DND-41 (cell line): ENCODE measurements around the gene IQGAP2.

Source experiments
- ATAC-seq: fragments of 200-7000 bp; cut with Tn5 transposase; 3 replicates; pipeline ENCODE4 v1.9.1; 2021; ENCODE audit warnings: low read depth; ENCODE audit not compliant: insufficient read depth
- DNase-seq: peaks from one replicate; pipeline ENCODE4 v3.0.0-alpha.2; 2020
- H2AFZ ChIP-seq: 2 replicates; pipeline ENCODE4 v1.6.0; 2012; ENCODE audit warnings: low read depth, low read length
- H3K27ac ChIP-seq: 2 replicates; pipeline ENCODE4 v1.5.1; 2012; ENCODE audit warnings: low read length, inconsistent platforms
- H3K27me3 ChIP-seq: fragments of 200-600 bp; sonication (generic); 2 replicates; pipeline ENCODE4 v1.6.0; 2012; ENCODE audit warnings: low read length, mild to moderate bottlenecking, inconsistent platforms; ENCODE audit not compliant: insufficient read depth, poor library complexity
- H3K36me3 ChIP-seq: 2 replicates; pipeline ENCODE4 v1.5.1; 2012; ENCODE audit warnings: low read length, inconsistent platforms; ENCODE audit not compliant: insufficient read depth
- H3K4me1 ChIP-seq: 2 replicates; pipeline ENCODE4 v1.5.1; 2012; ENCODE audit warnings: mild to moderate bottlenecking, low read length; ENCODE audit not compliant: insufficient read depth
- H3K4me2 ChIP-seq: 2 replicates; pipeline ENCODE4 v1.6.0; 2012; ENCODE audit warnings: mild to moderate bottlenecking, moderate library complexity, low read length, inconsistent platforms; ENCODE audit not compliant: insufficient read depth
- H3K4me3 ChIP-seq, 2 experiments: fragments of 200-600 bp in 1 of 2; shearing (Covaris generic) in 1 of 2; 2 replicates each; pipeline ENCODE4 v1.5.1; 2012 to 2016; ENCODE audit warnings: inconsistent platforms in 2 of 2, low read length in 2 of 2, mild to moderate bottlenecking in 2 of 2, low read depth in 1 of 2, moderate library complexity in 1 of 2
- H3K79me2 ChIP-seq: 2 replicates; pipeline ENCODE4 v1.6.0; 2012; ENCODE audit warnings: low read length, inconsistent platforms; ENCODE audit not compliant: insufficient read depth
- H3K9ac ChIP-seq: 2 replicates; pipeline ENCODE4 v1.6.0; 2012; ENCODE audit warnings: low read depth, mild to moderate bottlenecking, inconsistent platforms, low read length, moderate library complexity
- H3K9me3 ChIP-seq: 2 replicates; pipeline ENCODE4 v1.5.1; 2012; ENCODE audit warnings: low read length, moderate library complexity, mild to moderate bottlenecking, inconsistent platforms; ENCODE audit not compliant: insufficient read depth, severe bottlenecking
- H4K20me1 ChIP-seq: 2 replicates; pipeline ENCODE4 v1.6.0; 2012; ENCODE audit warnings: low read length; ENCODE audit not compliant: insufficient read depth
- CTCF ChIP-seq: IDR thresholded peaks from 2 replicates; pipeline ENCODE4 v1.5.1; 2012; ENCODE audit warnings: borderline replicate concordance, low read length, moderate library complexity, mild to moderate bottlenecking; ENCODE audit not compliant: poor library complexity, severe bottlenecking; ENCODE audit errors: extremely low read depth
- EZH2 ChIP-seq: IDR thresholded peaks from 3 replicates; pipeline ENCODE4 v1.6.1; 2012; ENCODE audit warnings: borderline replicate concordance, low read depth, mild to moderate bottlenecking, moderate library complexity, low read length, inconsistent platforms; ENCODE audit not compliant: severe bottlenecking

Gene IQGAP2

GRCh38 chr5:76641514-76642120 is 238.5 kb downstream of the IQGAP2 start:
- H2AFZ ChIP-seq = no peak overlapping the region
- H3K36me3 ChIP-seq = no peaks in the 10 kb centered on the region
- no peaks in the 10 kb centered on the region for H3K4me1 ChIP-seq
- TF ChIP-seq CTCF (peak; percentile 76), EZH2 (no peak)
- H3K4me2 ChIP-seq = no peak overlapping the region
- no peaks in the 10 kb centered on the region for H3K79me2 ChIP-seq
- no peak overlapping the region for H3K4me3 ChIP-seq
- no peaks in the 10 kb centered on the region for H3K27me3 ChIP-seq
- ATAC-seq (peak; percentile 58; the same call in 2 of the 3 replicates), DNase-seq (peak; percentile 55)
- no peaks in the 10 kb centered on the region for H4K20me1 ChIP-seq
- no peak overlapping the region for H3K27ac ChIP-seq
- no peaks in the 10 kb centered on the region for H3K9me3 ChIP-seq
- no peak overlapping the region for H3K9ac ChIP-seq

GRCh38 chr5:76642390-76643040 is 239.4 kb downstream of the IQGAP2 start:
- no peak for TF ChIP-seq EZH2
- TF ChIP-seq CTCF = no peak
- Histone ChIP-seq H3K4me2 (no peak overlapping the region), H3K27me3 (no peaks in the 10 kb centered on the region), H3K4me3 (no peak overlapping the region), H3K9me3 (no peaks in the 10 kb centered on the region), H3K4me1 (no peaks in the 10 kb centered on the region), H2AFZ (no peak overlapping the region), H3K9ac (no peak overlapping the region), H3K79me2 (no peaks in the 10 kb centered on the region), H3K27ac (no peak overlapping the region), H4K20me1 (no peaks in the 10 kb centered on the region), H3K36me3 (no peaks in the 10 kb centered on the region)
- no peak for ATAC-seq
- DNase-seq = no peak

- Histone ChIP-seq H3K27ac (no peak overlapping the region), H3K9ac (no peak overlapping the region), H3K4me1 (no peaks in the 10 kb centered on the region), H3K9me3 (no peaks in the 10 kb centered on the region), H3K4me2 (no peak overlapping the region), H3K27me3 (no peaks in the 10 kb centered on the region), H3K4me3 (no peak overlapping the region), H3K79me2 (no peaks in the 10 kb centered on the region), H3K36me3 (no peaks in the 10 kb centered on the region), H2AFZ (no peak overlapping the region), H4K20me1 (no peaks in the 10 kb centered on the region)
- DNase-seq (no peak), ATAC-seq (no peak)
- no peak for TF ChIP-seq EZH2
- no peak for TF ChIP-seq CTCF
Observed at GRCh38 chr5:76643371-76643770, 240.3 kb downstream of the IQGAP2 start.
